IPS-NIHi7 (cell line): ENCODE results near the gene PTOV1.
A peak's percentile ranks its signal among the peaks of the same experiment; 100 is the strongest.
"Not testable (repeated sequence)": the region's sequence is repeated elsewhere in the genome, so short reads cannot be mapped to it uniquely, and the experiment has no call there.

Source experiments
- DNase-seq: peaks from one replicate; pipeline ENCODE4 v3.0.0; 2012; ENCODE audit warnings: mixed read lengths; ENCODE audit errors: extremely low spot score

PTOV1 gene

GRCh38 chr19:49817964-49818648, 32.9 kb upstream of the PTOV1 start, which contains the start of gene MED25:
Gene MED25, plus strand, starts transcription at chr19:49818289. Its CDS starts 53 bp downstream, at chr19:49818342.
- DNase-seq: peak; percentile 93

- no peak for DNase-seq
Measured at GRCh38 chr19:49818649-49819370, 32.1 kb upstream of the PTOV1 start.

GRCh38 chr19:49819452-49820115, 31.4 kb upstream of the PTOV1 start:
- DNase-seq: not testable (repeated sequence)

GRCh38 chr19:49820125-49820524, 30.8 kb upstream of the PTOV1 start:
- DNase-seq: no peak

- no peak for DNase-seq
Measured at GRCh38 chr19:49823472-49823871, 27.5 kb upstream of the PTOV1 start.

GRCh38 chr19:49824662-49825061, 26.3 kb upstream of the PTOV1 start:
- DNase-seq: no peak

- no peak for DNase-seq
Measured at GRCh38 chr19:49827034-49827433, 23.9 kb upstream of the PTOV1 start.

- no peak for DNase-seq
Measured at GRCh38 chr19:49829200-49829599, 21.8 kb upstream of the PTOV1 start.

GRCh38 chr19:49829721-49830120, 21.2 kb upstream of the PTOV1 start:
- no peak for DNase-seq

- no peak for DNase-seq
Measured at GRCh38 chr19:49830766-49831165, 20.2 kb upstream of the PTOV1 start.

- DNase-seq: no peak
Measured at GRCh38 chr19:49831592-49831991, 19.4 kb upstream of the PTOV1 start.

GRCh38 chr19:49832556-49832955, 18.4 kb upstream of the PTOV1 start:
- DNase-seq: no peak

GRCh38 chr19:49833599-49833998, 17.4 kb upstream of the PTOV1 start:
- no peak for DNase-seq

- DNase-seq: no peak
Measured at GRCh38 chr19:49835562-49835961, 15.4 kb upstream of the PTOV1 start.

GRCh38 chr19:49836176-49837008, 14.6 kb upstream of the PTOV1 start:
- DNase-seq: no peak

GRCh38 chr19:49837009-49837310, 14.0 kb upstream of the PTOV1 start:
- no peak for DNase-seq

- no peak for DNase-seq
Measured at GRCh38 chr19:49837425-49837824, 13.5 kb upstream of the PTOV1 start.

GRCh38 chr19:49838885-49839588, 11.9 kb upstream of the PTOV1 start:
- DNase-seq: no peak

- no peak for DNase-seq
Measured at GRCh38 chr19:49839713-49840112, 11.2 kb upstream of the PTOV1 start.

GRCh38 chr19:49840321-49840720, 10.6 kb upstream of the PTOV1 start:
- no peak for DNase-seq

- no peak for DNase-seq
Measured at GRCh38 chr19:49840736-49841249, 10.2 kb upstream of the PTOV1 start.
